HFFc6 (cell line): ENCODE measurements around the gene VSX1. TPM values are rescaled to one million over a fixed set of nuclear protein-coding genes. Genes with fewer than 3 reads are reported as not detected.

Experiments
- DNase-seq: peaks from one replicate; pipeline ENCODE4 v3.0.0-alpha.2; 2018
- H3K27ac Mint-ChIP-seq: 2 replicates; pipeline ENCODE4 v1.8.0; 2020; ENCODE audit warnings: mild to moderate bottlenecking, mixed read lengths
- H3K27me3 Mint-ChIP-seq: 2 replicates; pipeline ENCODE4 v1.8.0; 2021; ENCODE audit warnings: mild to moderate bottlenecking, moderate library complexity, mixed read lengths; ENCODE audit not compliant: insufficient read depth
- H3K36me3 Mint-ChIP-seq: 2 replicates; pipeline ENCODE4 v1.8.0; 2021; ENCODE audit warnings: low read depth, mixed read lengths
- H3K4me1 Mint-ChIP-seq: 2 replicates; pipeline ENCODE4 v1.8.0; 2020; ENCODE audit warnings: low read depth, mixed read lengths
- H3K4me3 Mint-ChIP-seq: 2 replicates; pipeline ENCODE4 v1.8.0; 2020; ENCODE audit warnings: mild to moderate bottlenecking, moderate library complexity, mixed read lengths
- H3K9me3 Mint-ChIP-seq: 2 replicates; pipeline ENCODE4 v1.8.0; 2020; ENCODE audit warnings: mild to moderate bottlenecking, mixed read lengths
- total RNA-seq, 6 experiments: library from RNA; stranded (reverse); fragmentation: NEBNext Ultra II Directional; extraction: Animal tissue kit (Norgen Biotek cat#: 25700); gene quantifications; 2 replicates in 1 of 6; 3 replicates in 5 of 6; pipeline ENCODE4 v1.2.3, GENCODE V29; 2021
- TF ChIP-seq, protein P1 (sequence below): fragments of 200-600 bp; sonication (generic); IDR thresholded peaks from 2 replicates; pipeline ENCODE4 v1.5.0; 2021; ENCODE audit warnings: antibody characterized with exemption, mild to moderate bottlenecking

The VSX1 gene
- total RNA-seq, 6 experiments from 2014 or later: not detected

DNA sequence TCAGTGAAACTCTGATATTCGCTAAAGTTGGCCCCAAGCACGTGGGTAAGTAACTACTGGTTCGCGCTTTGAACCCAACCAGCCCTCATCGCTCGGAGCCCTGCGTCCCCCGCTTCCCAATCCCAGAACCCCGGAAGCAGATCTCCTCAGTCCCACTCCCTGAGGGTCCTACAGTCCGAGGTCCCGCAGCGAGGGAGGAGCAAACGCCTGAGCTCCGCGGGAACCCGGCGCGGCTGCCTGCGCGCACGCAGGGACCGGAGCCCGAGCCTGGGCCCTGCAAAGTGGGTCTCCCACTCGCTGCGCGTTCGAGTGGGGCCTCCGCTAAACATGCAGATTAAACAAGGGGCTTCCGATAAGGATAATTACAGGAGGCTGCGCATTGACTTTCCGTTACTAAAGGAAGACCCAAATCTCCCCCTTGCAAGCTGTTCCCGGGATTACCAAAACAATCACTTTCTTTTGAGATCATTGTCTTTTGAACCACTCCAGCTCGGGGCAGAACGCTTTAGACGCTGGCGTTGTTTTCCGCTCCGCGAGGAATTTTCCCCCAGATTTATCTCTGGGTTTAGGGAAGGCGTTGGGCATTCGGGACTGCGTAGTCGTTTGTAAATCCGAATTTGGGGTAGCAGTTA is 1.3 kb upstream of the VSX1 start:
- TF ChIP-seq, protein P1, sequence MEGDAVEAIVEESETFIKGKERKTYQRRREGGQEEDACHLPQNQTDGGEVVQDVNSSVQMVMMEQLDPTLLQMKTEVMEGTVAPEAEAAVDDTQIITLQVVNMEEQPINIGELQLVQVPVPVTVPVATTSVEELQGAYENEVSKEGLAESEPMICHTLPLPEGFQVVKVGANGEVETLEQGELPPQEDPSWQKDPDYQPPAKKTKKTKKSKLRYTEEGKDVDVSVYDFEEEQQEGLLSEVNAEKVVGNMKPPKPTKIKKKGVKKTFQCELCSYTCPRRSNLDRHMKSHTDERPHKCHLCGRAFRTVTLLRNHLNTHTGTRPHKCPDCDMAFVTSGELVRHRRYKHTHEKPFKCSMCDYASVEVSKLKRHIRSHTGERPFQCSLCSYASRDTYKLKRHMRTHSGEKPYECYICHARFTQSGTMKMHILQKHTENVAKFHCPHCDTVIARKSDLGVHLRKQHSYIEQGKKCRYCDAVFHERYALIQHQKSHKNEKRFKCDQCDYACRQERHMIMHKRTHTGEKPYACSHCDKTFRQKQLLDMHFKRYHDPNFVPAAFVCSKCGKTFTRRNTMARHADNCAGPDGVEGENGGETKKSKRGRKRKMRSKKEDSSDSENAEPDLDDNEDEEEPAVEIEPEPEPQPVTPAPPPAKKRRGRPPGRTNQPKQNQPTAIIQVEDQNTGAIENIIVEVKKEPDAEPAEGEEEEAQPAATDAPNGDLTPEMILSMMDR: no peak
- no peaks in the 10 kb centered on the region; the same call in 1 of the 2 replicates for H3K9me3 Mint-ChIP-seq
- H3K27me3 Mint-ChIP-seq: peaks cover 70% of the 10 kb centered on the region
- H3K4me3 Mint-ChIP-seq: peak overlapping the region; percentile 63; the same call in 1 of the 2 replicates
- no peak overlapping the region for H3K27ac Mint-ChIP-seq
- DNase-seq: no peak
- no peaks in the 10 kb centered on the region for H3K36me3 Mint-ChIP-seq
- H3K4me1 Mint-ChIP-seq: 0 out of 2 replicates have a peak, but pooled peaks cover 5% of the 10 kb centered on the region

DNA sequence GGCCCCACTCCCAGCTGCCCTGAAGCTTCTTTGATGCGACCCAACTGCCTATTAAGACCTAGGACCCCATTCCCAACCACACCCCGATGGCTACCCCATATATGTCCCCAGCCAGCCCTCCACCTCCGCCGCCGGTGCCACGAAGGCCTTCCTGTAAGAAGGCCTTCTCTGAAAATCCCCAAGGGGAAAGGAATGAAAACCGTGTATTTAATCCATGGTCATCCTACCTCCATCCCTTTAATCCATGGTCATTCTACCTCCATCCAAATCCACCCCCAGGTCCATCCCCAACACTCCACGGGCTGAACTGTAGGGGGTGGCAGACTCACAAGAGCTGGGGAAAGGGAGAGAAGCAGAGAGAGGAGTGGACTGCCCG is 545 bp upstream of the VSX1 start:
- Mint-ChIP-seq H3K9me3 (no peaks in the 10 kb centered on the region; the same call in 1 of the 2 replicates), H3K36me3 (no peaks in the 10 kb centered on the region), H3K4me1 (0 out of 2 replicates have a peak, but pooled peaks cover 5% of the 10 kb centered on the region), H3K4me3 (no peak overlapping the region), H3K27me3 (peaks cover 69% of the 10 kb centered on the region), H3K27ac (no peak overlapping the region)
- TF ChIP-seq, protein P1: no peak
- no peak for DNase-seq

- H3K9me3 Mint-ChIP-seq: no peaks in the 10 kb centered on the region; the same call in 1 of the 2 replicates
- H3K27ac Mint-ChIP-seq: no peak overlapping the region
- no peaks in the 10 kb centered on the region for H3K36me3 Mint-ChIP-seq
- TF ChIP-seq, protein P1: no peak
- H3K4me3 Mint-ChIP-seq: no peak overlapping the region
- H3K4me1 Mint-ChIP-seq: peaks cover 13% of the 10 kb centered on the region
- peaks cover 59% of the 10 kb centered on the region for H3K27me3 Mint-ChIP-seq
- DNase-seq: no peak
These were observed 744 bp downstream of the VSX1 start for GRCh38 chr20:25081065-25081729.

DNA sequence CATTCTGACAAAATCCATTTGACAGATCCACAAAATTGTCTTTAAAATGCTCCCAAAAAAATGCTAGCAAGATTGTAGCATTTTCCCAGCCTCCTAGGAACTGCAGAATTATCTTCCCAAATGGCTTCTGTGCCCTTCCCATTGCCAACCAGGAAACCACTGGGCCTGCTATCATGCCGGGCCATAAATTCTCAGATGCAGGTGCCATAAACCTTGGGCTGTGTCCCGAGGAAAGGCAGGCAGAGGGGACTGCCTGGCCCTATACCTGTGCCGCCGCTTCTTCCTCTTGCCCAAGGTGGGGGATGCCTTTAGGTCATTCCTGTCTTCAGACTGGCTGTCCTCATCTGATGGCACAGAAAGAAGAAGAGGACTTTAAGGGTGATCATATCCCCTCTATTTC is 2.8 kb downstream of the VSX1 start:
- Mint-ChIP-seq H3K27me3 (peaks cover 49% of the 10 kb centered on the region), H3K36me3 (no peaks in the 10 kb centered on the region), H3K27ac (no peak overlapping the region), H3K9me3 (no peaks in the 10 kb centered on the region; the same call in 1 of the 2 replicates), H3K4me1 (peaks cover 13% of the 10 kb centered on the region), H3K4me3 (no peak overlapping the region)
- no peak for DNase-seq
- TF ChIP-seq, protein P1: no peak

GRCh38 chr20:25078662-25079061 is 3.3 kb downstream of the VSX1 start:
- no peak for DNase-seq
- H3K4me3 Mint-ChIP-seq: no peak overlapping the region
- H3K27ac Mint-ChIP-seq: no peak overlapping the region
- H3K9me3 Mint-ChIP-seq: no peaks in the 10 kb centered on the region; the same call in 1 of the 2 replicates
- H3K4me1 Mint-ChIP-seq: peaks cover 11% of the 10 kb centered on the region
- H3K36me3 Mint-ChIP-seq: no peaks in the 10 kb centered on the region
- TF ChIP-seq, protein P1: no peak
- peaks cover 44% of the 10 kb centered on the region for H3K27me3 Mint-ChIP-seq
